GM12872 (cell line): ENCODE data around the gene DRC1.

Experiments used
- CTCF ChIP-seq: IDR thresholded peaks from 3 replicates; pipeline ENCODE4 v1.5.1; 2011; ENCODE audit warnings: low read depth, mild to moderate bottlenecking, low read length, moderate library complexity; ENCODE audit not compliant: insufficient read depth

Gene DRC1

DNA sequence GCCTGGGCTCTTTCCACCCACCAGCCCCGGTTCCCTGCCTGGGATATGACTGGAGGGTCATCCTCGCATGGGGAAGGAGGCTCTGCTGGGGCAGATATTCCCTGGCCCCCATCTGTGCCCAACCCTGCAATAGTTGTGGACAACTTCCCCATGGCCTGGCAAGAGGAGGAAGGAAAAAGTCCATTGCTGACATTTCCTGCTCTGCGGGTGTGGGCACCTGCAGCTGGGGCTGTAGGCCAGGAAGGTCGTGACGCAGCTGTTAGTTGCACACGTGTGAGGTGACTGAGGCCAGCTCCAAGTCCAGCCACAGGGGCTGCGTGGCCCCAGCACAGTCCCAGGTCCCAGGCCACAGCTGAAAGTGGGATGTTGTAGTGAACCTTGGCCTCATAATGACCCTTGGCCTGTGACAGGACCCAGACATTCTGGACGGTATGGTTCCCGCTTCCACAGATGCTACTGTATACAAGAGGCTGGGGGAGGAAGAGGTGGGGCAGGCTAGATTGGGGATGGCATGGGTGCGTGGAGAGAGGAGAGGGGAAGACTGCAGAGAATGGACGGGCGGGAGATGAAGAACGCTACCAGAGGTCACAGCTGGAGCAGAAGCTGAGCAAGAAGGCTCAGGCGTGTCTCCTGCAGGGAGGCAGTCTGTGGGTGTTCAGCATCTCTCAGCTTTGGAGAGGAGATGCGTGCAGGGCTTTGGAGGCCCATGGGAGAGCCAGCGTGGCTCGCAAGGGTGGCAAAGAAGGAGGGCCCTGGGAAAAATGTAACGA, 54.1 kb downstream of the DRC1 start:
- TF ChIP-seq CTCF = no peak

DNA sequence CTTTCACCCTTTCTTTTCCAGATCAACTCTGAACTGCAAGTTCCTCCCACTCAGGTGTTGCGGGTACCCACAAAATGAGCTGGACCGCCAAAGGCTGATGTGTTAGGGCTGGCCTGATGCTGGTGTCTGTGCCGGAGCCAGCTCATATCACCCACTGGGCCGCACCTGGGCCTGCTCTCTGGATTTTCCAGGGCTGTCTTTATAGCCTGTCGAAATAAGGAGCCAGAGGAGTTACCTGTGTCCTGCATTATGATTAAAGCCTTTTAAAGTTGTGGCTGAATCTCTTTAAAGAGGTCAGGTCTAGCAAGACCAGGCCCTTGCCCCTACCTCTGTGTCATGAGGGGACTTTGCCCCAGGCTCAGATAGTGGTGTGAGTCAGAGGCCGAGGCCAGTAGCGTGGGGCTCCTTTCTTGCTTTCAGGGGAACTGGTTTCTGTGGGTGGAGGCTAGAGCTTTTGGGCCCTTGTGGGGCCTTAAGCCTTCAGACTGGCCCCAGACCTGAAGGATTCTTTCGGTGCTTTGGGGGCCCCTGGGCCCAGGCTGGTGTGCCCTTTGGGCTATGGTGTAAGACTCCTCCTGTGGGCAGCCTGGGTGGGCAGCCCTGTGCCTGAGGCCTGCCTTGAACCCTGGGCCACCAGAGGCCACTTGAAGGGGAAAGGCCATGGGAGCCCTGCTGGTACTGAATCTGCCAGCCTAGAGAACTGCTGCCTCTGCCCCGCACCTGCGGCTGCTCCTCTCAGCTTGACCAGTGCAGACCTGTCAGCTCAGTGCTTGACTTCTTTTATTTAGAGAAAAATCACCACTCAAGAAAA, 54.9 kb downstream of the DRC1 start:
- no peak for TF ChIP-seq CTCF

DNA sequence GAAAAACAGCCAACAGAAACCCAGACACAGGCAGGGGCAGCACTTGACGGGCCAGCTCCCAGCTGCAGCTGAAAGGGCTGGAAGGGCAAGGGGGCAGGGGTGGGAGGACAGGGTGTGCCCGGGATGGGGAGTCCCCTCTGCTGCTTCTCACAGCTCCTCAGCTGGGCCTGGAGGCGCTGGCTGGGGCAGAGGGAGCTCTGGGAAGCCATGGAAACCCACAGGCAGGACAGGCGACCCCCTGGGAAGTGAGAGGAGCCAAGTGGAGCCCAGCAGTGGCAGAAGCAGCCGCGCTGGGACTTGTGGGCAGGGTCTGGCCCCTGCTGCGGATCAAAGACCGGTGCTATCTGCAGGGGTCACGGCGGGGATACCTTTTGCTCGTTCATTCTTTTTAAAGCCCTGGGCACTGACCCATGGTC, 55.5 kb downstream of the DRC1 start:
- no peak for TF ChIP-seq CTCF

DNA sequence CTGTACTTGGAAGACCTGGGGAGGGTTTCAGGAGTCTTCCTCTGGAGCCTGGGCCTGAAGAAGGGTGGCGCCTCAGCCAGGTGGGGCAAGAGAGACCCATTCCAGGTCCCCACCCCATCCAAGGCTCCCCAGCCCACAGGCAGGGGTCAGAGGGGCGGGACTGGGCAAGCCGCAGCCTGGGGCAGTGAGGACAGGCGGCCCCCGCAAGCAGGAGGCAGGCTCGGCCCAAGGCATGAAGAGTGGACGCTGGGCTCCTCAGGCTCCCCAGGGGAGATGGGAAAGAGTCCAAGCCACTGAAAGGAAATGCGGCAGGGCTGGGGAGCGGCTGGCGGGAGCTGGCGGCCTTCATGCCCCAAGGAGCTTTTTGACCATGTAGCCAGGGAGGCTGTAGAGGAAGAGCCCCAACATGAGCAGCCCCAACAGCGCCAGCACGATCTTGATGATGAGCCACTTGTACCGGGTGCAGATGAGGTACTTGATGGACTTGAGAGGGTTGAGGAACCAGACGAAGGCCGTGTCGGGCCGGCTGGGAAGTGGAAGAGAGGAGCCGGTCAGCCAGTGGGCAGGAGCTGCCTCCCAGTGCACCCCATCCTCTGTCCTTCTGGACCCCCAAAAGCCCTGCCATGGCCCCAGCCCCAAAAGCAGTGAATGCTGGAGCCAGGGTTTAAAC, 56.1 kb downstream of the DRC1 start:
- TF ChIP-seq CTCF = no peak

GRCh38 chr2:26458365-26459042, 56.8 kb downstream of the DRC1 start:
- TF ChIP-seq CTCF = no peak

DNA sequence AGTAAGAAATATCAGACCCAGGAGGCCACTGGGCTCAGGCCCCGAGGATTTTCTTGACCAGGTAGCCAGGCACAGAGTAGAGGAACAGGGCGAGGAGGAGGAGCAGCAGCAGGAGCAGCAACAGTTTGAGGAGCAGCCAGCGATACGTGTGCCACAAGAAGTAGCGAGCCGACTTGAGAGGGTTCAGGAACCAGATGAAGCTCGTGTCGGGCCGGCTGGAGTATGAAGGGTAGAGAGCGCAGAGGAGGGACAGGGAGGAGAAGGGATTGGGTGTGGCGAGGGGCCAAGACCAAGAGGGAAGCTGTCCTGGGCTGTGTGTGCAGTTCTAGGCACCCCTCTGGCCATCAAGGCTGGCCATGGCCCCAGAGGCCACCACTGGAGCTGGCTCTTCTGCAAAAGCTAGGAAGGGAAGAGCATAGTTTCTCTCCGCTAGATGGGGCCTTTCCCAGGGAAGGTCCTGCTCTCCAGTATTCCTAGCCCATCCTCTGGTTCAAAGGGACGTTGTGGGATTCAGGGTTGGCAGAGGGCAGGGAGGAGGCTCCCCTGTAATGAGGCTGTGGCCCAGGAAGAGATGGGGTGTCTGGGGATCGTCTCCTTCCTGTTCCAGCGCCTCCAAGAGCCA, 58.4 kb downstream of the DRC1 start:
- no peak for TF ChIP-seq CTCF

- TF ChIP-seq CTCF = no peak
These were observed 58.9 kb downstream of the DRC1 start for GRCh38 chr2:26460613-26461031.
